ENCODE data around the gene ASH1L.

DNA sequence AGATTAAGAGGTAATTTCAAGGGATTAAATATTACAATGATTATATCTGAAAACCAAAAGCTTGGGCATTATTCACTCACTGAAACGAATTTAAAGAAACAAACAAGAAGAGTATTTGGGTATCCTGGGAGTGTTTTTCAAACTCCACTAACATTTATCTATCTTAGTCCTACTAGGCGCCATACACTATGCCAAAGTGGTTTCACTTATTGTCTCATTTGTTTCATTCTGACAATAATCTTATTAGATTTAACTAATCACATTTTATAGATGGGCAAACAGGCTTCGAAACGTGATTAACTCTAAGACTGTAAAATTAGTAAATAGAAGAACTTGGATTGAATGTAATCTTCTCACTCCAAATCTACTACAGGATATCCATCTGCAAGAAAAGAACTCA is 25.4 kb downstream of the ASH1L start:
- TF ChIP-seq SRSF1 (IDR thresholded peaks at IDR 0.05; ENCODE audit: low read depth, low read length) (no peak), EZH2 (IDR thresholded peaks at IDR 0.05; ENCODE audit: borderline replicate concordance, low read depth, low read length) (no peak), EP300 (IDR thresholded peaks at IDR 0.05; ENCODE audit: low read length) (no peak), MXI1 (IDR thresholded peaks at IDR 0.05; ENCODE audit: low read depth, low read length) (no peak), POLR2A (conservative IDR thresholded peaks at IDR 0.05) (no peak), JUN (IDR thresholded peaks at IDR 0.05; ENCODE audit: borderline replicate concordance, low read depth, low read length) (no peak), JUN (CRISPR knock-in tag; IDR thresholded peaks at IDR 0.05; ENCODE audit: borderline replicate concordance) (no peak), VEZF1 (CRISPR knock-in tag; IDR thresholded peaks at IDR 0.05) (no peak), NUFIP1 (IDR thresholded peaks at IDR 0.05; ENCODE audit: partially characterized antibody) (no peak), ZNF24 (IDR thresholded peaks at IDR 0.05) (no peak), TBP (optimal IDR thresholded peaks at IDR 0.05; ENCODE audit: low read depth, low read length) (no peak)
